Astrocyte (in vitro differentiated cells and primary cell): ENCODE measurements around the gene AJAP1. TPM values are rescaled to one million over a fixed set of nuclear protein-coding genes. Genes with fewer than 3 reads are reported as not detected.

Experiments
- DNase-seq: peaks from one replicate; pipeline ENCODE4 v3.0.0-alpha.2; 2010; ENCODE audit warnings: low read depth
- FAIRE-seq: peaks from 2 replicates; lab custom pipeline; 2011; peaks lifted over from hg19 to GRCh38; lab: Jason Lieb, UNC
- H2AFZ ChIP-seq: 2 replicates; pipeline ENCODE4 v1.6.0; 2012; ENCODE audit warnings: low read depth, low read length, inconsistent platforms
- H3K27ac ChIP-seq: 2 replicates; pipeline ENCODE4 v1.5.1; 2011; ENCODE audit warnings: low read depth, low read length, inconsistent platforms
- H3K27me3 ChIP-seq: 2 replicates; pipeline ENCODE4 v1.6.0; 2011; ENCODE audit warnings: low read length, inconsistent platforms; ENCODE audit not compliant: insufficient read depth
- H3K36me3 ChIP-seq: 2 replicates; pipeline ENCODE4 v1.5.1; 2011; ENCODE audit warnings: low read length, inconsistent platforms; ENCODE audit not compliant: insufficient read depth
- H3K4me1 ChIP-seq: 2 replicates; pipeline ENCODE4 v1.5.1; 2011; ENCODE audit warnings: low read length, inconsistent platforms; ENCODE audit not compliant: insufficient read depth
- H3K4me2 ChIP-seq: 2 replicates; pipeline ENCODE4 v1.6.0; 2012; ENCODE audit warnings: low read length, inconsistent platforms
- H3K4me3 ChIP-seq: 2 replicates; pipeline ENCODE4 v1.5.1; 2011; ENCODE audit warnings: low read depth, mild to moderate bottlenecking, low read length, inconsistent platforms; ENCODE audit not compliant: insufficient read depth
- H3K79me2 ChIP-seq: 2 replicates; pipeline ENCODE4 v1.6.0; 2012; ENCODE audit warnings: mild to moderate bottlenecking, low read length, inconsistent platforms; ENCODE audit not compliant: insufficient read depth
- H3K9ac ChIP-seq: 2 replicates; pipeline ENCODE4 v1.6.0; 2012; ENCODE audit warnings: mild to moderate bottlenecking, low read length, inconsistent platforms
- H3K9me3 ChIP-seq: 2 replicates; pipeline ENCODE4 v1.5.1; 2012; ENCODE audit warnings: low read depth, mild to moderate bottlenecking, low read length, inconsistent platforms; ENCODE audit not compliant: insufficient read depth
- H4K20me1 ChIP-seq: 2 replicates; pipeline ENCODE4 v1.6.0; 2012; ENCODE audit warnings: low read length, inconsistent platforms; ENCODE audit not compliant: insufficient read depth
- H3K27ac Mint-ChIP-seq: one replicate; pipeline ENCODE4 v1.8.0; 2021; ENCODE audit warnings: mild to moderate bottlenecking, mixed read lengths; ENCODE audit not compliant: unreplicated experiment
- H3K27me3 Mint-ChIP-seq: one replicate; pipeline ENCODE4 v1.8.0; 2021; ENCODE audit warnings: low read depth, mixed read lengths; ENCODE audit not compliant: unreplicated experiment
- H3K36me3 Mint-ChIP-seq: one replicate; pipeline ENCODE4 v1.8.0; 2021; ENCODE audit warnings: low read depth, mixed read lengths; ENCODE audit not compliant: unreplicated experiment
- H3K4me1 Mint-ChIP-seq: one replicate; pipeline ENCODE4 v1.8.0; 2021; ENCODE audit warnings: low read depth, mixed read lengths; ENCODE audit not compliant: unreplicated experiment
- H3K4me3 Mint-ChIP-seq: one replicate; pipeline ENCODE4 v1.8.0; 2021; ENCODE audit warnings: mild to moderate bottlenecking, moderate library complexity, mixed read lengths; ENCODE audit not compliant: unreplicated experiment
- H3K9me3 Mint-ChIP-seq: one replicate; pipeline ENCODE4 v1.8.0; 2021; ENCODE audit warnings: mild to moderate bottlenecking, mixed read lengths; ENCODE audit not compliant: unreplicated experiment
- EZH2 ChIP-seq: IDR thresholded peaks from 2 replicates; pipeline ENCODE4 v1.6.1; 2012; ENCODE audit warnings: mild to moderate bottlenecking, low read length, inconsistent platforms; ENCODE audit not compliant: insufficient read depth
- total RNA-seq: library from RNA; stranded (reverse); gene quantifications from 2 replicates; pipeline ENCODE4 v1.2.1, GENCODE V29; 2021
- TF ChIP-seq, protein P1 (sequence below): IDR thresholded peaks from 2 replicates; pipeline ENCODE4 v1.5.1; 2011; ENCODE audit warnings: low read depth, mild to moderate bottlenecking, inconsistent platforms, low read length, moderate library complexity; ENCODE audit not compliant: insufficient read depth

Gene AJAP1
- total RNA-seq, 1 donor from 2014 or later, result 0.34 TPM

DNA sequence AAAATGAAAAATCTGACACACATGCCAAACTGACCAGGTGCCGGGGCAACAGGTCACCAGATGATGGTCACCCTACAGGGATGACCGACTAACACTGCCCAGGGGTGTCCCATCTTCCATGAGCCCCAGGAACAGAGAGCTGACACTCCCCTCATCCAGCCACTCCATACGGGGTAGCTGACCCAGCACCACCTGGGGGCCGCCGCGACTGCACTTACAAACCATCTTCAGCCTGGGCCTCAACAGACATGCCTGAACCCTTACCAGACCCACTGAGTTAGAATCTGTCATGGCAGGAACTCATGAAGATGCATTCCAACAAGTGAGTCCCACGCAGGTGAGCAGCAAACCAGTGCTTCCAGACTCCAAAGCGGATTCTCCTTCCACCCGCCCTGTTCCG is 31.6 kb upstream of the AJAP1 start:
- no peak overlapping the region for H2AFZ ChIP-seq
- no peak overlapping the region for H3K9ac ChIP-seq
- no peaks in the 10 kb centered on the region for H4K20me1 ChIP-seq
- H3K36me3 ChIP-seq, result no peaks in the 10 kb centered on the region
- no peak for TF ChIP-seq EZH2
- TF ChIP-seq, protein P1, sequence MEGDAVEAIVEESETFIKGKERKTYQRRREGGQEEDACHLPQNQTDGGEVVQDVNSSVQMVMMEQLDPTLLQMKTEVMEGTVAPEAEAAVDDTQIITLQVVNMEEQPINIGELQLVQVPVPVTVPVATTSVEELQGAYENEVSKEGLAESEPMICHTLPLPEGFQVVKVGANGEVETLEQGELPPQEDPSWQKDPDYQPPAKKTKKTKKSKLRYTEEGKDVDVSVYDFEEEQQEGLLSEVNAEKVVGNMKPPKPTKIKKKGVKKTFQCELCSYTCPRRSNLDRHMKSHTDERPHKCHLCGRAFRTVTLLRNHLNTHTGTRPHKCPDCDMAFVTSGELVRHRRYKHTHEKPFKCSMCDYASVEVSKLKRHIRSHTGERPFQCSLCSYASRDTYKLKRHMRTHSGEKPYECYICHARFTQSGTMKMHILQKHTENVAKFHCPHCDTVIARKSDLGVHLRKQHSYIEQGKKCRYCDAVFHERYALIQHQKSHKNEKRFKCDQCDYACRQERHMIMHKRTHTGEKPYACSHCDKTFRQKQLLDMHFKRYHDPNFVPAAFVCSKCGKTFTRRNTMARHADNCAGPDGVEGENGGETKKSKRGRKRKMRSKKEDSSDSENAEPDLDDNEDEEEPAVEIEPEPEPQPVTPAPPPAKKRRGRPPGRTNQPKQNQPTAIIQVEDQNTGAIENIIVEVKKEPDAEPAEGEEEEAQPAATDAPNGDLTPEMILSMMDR, result no peak
- peaks cover 47% of the 10 kb centered on the region for H3K27me3 Mint-ChIP-seq
- no peak overlapping the region for H3K27ac ChIP-seq
- no peaks in the 10 kb centered on the region for H3K4me1 Mint-ChIP-seq
- H3K79me2 ChIP-seq, result no peaks in the 10 kb centered on the region
- H3K27ac Mint-ChIP-seq, result no peak overlapping the region
- H3K27me3 ChIP-seq, result no peaks in the 10 kb centered on the region
- H3K9me3 ChIP-seq, result peaks cover 5% of the 10 kb centered on the region
- no peak overlapping the region for H3K4me3 ChIP-seq
- FAIRE-seq (no peak), DNase-seq (no peak)
- H3K4me3 Mint-ChIP-seq, result no peak overlapping the region
- no peaks in the 10 kb centered on the region for H3K4me1 ChIP-seq
- H3K4me2 ChIP-seq, result no peak overlapping the region
- H3K9me3 Mint-ChIP-seq, result no peaks in the 10 kb centered on the region
- no peaks in the 10 kb centered on the region for H3K36me3 Mint-ChIP-seq

DNA sequence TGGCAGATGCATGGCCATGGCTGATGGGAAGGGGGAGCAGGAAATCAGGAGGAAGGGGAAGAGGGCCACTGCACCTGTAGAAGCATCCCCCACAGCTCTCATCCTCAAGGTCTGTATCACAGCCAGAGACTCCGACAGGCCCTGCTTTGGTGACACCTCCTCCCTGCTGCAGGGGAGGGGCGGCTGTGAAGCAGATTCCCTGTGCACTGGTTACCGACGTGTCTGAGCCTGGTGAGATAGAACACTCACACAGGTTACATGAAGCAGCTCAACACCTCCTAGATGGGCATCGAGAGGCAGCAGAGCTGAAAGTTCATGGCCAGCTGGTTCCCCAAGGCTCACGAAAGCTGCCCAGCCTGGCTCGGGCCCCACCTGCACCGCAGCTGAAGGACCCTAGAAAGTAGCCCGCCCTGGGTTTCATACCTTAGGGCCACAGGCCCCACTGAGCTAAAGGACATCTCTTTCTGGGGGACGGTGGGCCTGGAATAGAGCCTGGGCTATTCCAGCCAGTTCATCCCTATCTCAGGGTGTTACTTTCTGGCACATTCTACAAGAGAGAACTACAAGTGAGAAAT is 30.2 kb upstream of the AJAP1 start:
- no peaks in the 10 kb centered on the region for H3K4me1 Mint-ChIP-seq
- no peaks in the 10 kb centered on the region for H3K36me3 Mint-ChIP-seq
- no peak for DNase-seq
- no peak for FAIRE-seq
- Histone ChIP-seq H3K9ac (no peak overlapping the region), H3K4me2 (no peak overlapping the region), H3K9me3 (peaks cover 5% of the 10 kb centered on the region), H4K20me1 (no peaks in the 10 kb centered on the region), H3K27ac (no peak overlapping the region), H3K79me2 (no peaks in the 10 kb centered on the region), H3K36me3 (no peaks in the 10 kb centered on the region), H3K4me3 (no peak overlapping the region), H3K27me3 (no peaks in the 10 kb centered on the region), H2AFZ (no peak overlapping the region), H3K4me1 (no peaks in the 10 kb centered on the region)
- H3K27ac Mint-ChIP-seq, result no peak overlapping the region
- no peaks in the 10 kb centered on the region for H3K9me3 Mint-ChIP-seq
- TF ChIP-seq, protein P1, result no peak
- no peak for TF ChIP-seq EZH2
- no peak overlapping the region for H3K4me3 Mint-ChIP-seq
- peaks cover 52% of the 10 kb centered on the region for H3K27me3 Mint-ChIP-seq

DNA sequence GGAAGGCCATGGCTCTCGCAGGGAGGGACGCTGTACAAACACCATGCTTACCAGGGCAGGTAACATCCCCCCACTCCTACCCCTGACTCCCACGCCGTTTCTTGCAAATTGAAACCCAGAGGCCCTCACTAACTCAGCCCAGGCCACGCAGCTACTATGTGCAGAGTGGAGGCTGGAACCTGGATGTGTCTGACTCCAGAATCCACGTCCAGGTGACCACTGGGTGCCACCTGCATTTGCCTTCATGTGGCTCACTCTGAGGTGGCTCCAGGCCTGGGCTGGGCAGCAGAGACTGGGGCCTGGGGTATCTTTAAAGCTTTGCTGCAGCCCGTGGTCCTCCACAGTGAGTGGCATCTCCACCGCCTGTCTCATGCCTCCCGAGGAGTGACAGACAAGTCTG is 29.6 kb upstream of the AJAP1 start:
- no peak for FAIRE-seq
- H3K79me2 ChIP-seq, result no peaks in the 10 kb centered on the region

More for the DNA sequence above, 29.6 kb upstream of the AJAP1 start:
- no peaks in the 10 kb centered on the region for H3K36me3 ChIP-seq
- TF ChIP-seq EZH2, result no peak
- TF ChIP-seq, protein P1, result no peak
- no peaks in the 10 kb centered on the region for H4K20me1 ChIP-seq
- H3K4me1 Mint-ChIP-seq, result no peaks in the 10 kb centered on the region
- H3K36me3 Mint-ChIP-seq, result no peaks in the 10 kb centered on the region
- H3K9me3 ChIP-seq, result peaks cover 6% of the 10 kb centered on the region
- H3K4me2 ChIP-seq, result no peak overlapping the region
- no peak overlapping the region for H3K27ac Mint-ChIP-seq
- no peak overlapping the region for H2AFZ ChIP-seq
- H3K27me3 Mint-ChIP-seq, result peaks cover 57% of the 10 kb centered on the region
- H3K4me3 ChIP-seq, result no peak overlapping the region
- H3K4me1 ChIP-seq, result no peaks in the 10 kb centered on the region
- no peak overlapping the region for H3K27ac ChIP-seq
- no peak for DNase-seq
- H3K4me3 Mint-ChIP-seq, result no peak overlapping the region
- H3K27me3 ChIP-seq, result no peaks in the 10 kb centered on the region
- H3K9me3 Mint-ChIP-seq, result no peaks in the 10 kb centered on the region
- H3K9ac ChIP-seq, result no peak overlapping the region
